K562 (cell line): ENCODE results near the gene SDR42E2.
"Not testable (repeated sequence)": the region's sequence is repeated elsewhere in the genome, so short reads cannot be mapped to it uniquely, and the experiment has no call there.

Experiments used
- CREB1 ChIP-seq, 2 experiments: sonication (generic) in 1 of 2; formaldehyde crosslinking in 1 of 2; IDR thresholded peaks; 2 replicates each; pipeline versions ENCODE4 v1.6.1 to v1.8.0; 2012 to 2022; ENCODE audit warnings: inconsistent platforms in 1 of 2, mild to moderate bottlenecking in 1 of 2, missing genetic modification reagents in 1 of 2, moderate library complexity in 1 of 2
- DDX20 ChIP-seq: fragments of 450-650 bp; IDR thresholded peaks from 2 replicates; pipeline ENCODE4 v1.6.1; 2016; ENCODE audit warnings: missing genetic modification characterization, low read depth, mild to moderate bottlenecking, missing compliant biosample characterization, moderate library complexity
- EZH2 ChIP-seq: IDR thresholded peaks from 2 replicates; pipeline ENCODE4 v1.6.1; 2012; ENCODE audit warnings: low read depth, mild to moderate bottlenecking, inconsistent platforms, low read length, borderline replicate concordance
- HNRNPL ChIP-seq: fragments of 200-400 bp; formaldehyde crosslinking; IDR thresholded peaks from 2 replicates; pipeline ENCODE4 v1.6.1; 2017; ENCODE audit warnings: low read depth, mild to moderate bottlenecking, low read length
- NCOA4 ChIP-seq: fragments of 450-650 bp; IDR thresholded peaks from 2 replicates; pipeline ENCODE4 v1.6.1; 2018; ENCODE audit warnings: mild to moderate bottlenecking; ENCODE audit not compliant: partially characterized antibody
- ZNF561 ChIP-seq: fragments of 450-650 bp; formaldehyde crosslinking; conservative IDR thresholded peaks from 2 replicates; pipeline ENCODE4 v1.4.0; 2020; ENCODE audit warnings: mild to moderate bottlenecking, moderate library complexity
- TF ChIP-seq, protein P1 (sequence below): sonication (generic); formaldehyde crosslinking; IDR thresholded peaks from 2 replicates; pipeline ENCODE4 v1.5.0; 2020; ENCODE audit warnings: missing genetic modification reagents
- TF ChIP-seq, protein P2 (sequence below), 3 experiments: IDR thresholded peaks in 2 of 3; conservative IDR thresholded peaks in 1 of 3; 2 replicates each; pipeline ENCODE4 v1.5.1; 2011 to 2012; ENCODE audit warnings: low read length in 3 of 3, mild to moderate bottlenecking in 3 of 3, control low read depth in 2 of 3, improper control_type of control experiment in 1 of 3, inconsistent platforms in 1 of 3, low read depth in 1 of 3, mixed read lengths in 1 of 3, moderate library complexity in 1 of 3; ENCODE audit not compliant: insufficient read depth in 2 of 3
- TF ChIP-seq, protein P3 (sequence below): sonication (generic); formaldehyde crosslinking; IDR thresholded peaks from 2 replicates; pipeline ENCODE4 v1.8.1; 2023; ENCODE audit warnings: mild to moderate bottlenecking, missing genetic modification reagents, moderate library complexity
- TF ChIP-seq, protein P4 (sequence below): fragments of 250-450 bp; sonication (Bioruptor Pico); IDR thresholded peaks from 2 replicates; pipeline ENCODE4 v1.4.0; 2020; ENCODE audit warnings: mild to moderate bottlenecking
- TF ChIP-seq, protein P5 (sequence below): fragments of 250-450 bp; sonication (Bioruptor Pico); IDR thresholded peaks from 2 replicates; pipeline ENCODE4 v1.4.0; 2020; ENCODE audit warnings: mild to moderate bottlenecking, moderate library complexity

DNA sequence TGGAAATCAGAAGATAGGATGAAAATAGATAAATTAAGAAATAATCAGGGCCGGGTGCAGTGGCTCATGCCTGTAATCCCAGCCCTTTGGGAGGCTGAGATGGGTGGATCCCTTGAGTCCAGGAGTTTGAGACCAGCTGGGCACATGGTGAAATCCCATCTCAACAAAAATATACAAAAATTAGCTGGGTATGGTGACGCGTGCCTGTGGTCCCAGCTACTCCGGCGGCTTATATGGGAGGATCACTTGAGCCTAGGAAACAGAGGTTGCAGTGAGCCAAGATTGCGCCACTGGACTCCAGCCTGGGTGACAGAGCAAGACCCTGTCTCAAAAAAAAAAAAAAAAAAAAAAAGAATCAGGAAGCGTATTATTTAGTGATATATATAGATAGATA is 54.5 kb downstream of the SDR42E2 start:
- TF ChIP-seq ZNF561 (CRISPR knock-in tag); CREB1 (IDR thresholded peaks at IDR 0.05); CREB1 (CRISPR knock-in tag; IDR thresholded peaks at IDR 0.05); NCOA4; HNRNPL; DDX20 (tag); EZH2: not testable (repeated sequence)
- TF ChIP-seq, protein P1, sequence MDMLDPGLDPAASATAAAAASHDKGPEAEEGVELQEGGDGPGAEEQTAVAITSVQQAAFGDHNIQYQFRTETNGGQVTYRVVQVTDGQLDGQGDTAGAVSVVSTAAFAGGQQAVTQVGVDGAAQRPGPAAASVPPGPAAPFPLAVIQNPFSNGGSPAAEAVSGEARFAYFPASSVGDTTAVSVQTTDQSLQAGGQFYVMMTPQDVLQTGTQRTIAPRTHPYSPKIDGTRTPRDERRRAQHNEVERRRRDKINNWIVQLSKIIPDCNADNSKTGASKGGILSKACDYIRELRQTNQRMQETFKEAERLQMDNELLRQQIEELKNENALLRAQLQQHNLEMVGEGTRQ (CRISPR knock-in tag) = not testable (repeated sequence)
- TF ChIP-seq, protein P2, sequence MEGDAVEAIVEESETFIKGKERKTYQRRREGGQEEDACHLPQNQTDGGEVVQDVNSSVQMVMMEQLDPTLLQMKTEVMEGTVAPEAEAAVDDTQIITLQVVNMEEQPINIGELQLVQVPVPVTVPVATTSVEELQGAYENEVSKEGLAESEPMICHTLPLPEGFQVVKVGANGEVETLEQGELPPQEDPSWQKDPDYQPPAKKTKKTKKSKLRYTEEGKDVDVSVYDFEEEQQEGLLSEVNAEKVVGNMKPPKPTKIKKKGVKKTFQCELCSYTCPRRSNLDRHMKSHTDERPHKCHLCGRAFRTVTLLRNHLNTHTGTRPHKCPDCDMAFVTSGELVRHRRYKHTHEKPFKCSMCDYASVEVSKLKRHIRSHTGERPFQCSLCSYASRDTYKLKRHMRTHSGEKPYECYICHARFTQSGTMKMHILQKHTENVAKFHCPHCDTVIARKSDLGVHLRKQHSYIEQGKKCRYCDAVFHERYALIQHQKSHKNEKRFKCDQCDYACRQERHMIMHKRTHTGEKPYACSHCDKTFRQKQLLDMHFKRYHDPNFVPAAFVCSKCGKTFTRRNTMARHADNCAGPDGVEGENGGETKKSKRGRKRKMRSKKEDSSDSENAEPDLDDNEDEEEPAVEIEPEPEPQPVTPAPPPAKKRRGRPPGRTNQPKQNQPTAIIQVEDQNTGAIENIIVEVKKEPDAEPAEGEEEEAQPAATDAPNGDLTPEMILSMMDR (IDR thresholded peaks at IDR 0.05 in 2 of 3, conservative IDR thresholded peaks at IDR 0.05 in 1 of 3; ENCODE audit: insufficient read depth in 2 of 3, low read depth in 1 of 3, low read length in 3 of 3) = not testable (repeated sequence)
- TF ChIP-seq, protein P3, sequence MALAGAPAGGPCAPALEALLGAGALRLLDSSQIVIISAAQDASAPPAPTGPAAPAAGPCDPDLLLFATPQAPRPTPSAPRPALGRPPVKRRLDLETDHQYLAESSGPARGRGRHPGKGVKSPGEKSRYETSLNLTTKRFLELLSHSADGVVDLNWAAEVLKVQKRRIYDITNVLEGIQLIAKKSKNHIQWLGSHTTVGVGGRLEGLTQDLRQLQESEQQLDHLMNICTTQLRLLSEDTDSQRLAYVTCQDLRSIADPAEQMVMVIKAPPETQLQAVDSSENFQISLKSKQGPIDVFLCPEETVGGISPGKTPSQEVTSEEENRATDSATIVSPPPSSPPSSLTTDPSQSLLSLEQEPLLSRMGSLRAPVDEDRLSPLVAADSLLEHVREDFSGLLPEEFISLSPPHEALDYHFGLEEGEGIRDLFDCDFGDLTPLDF = not testable (repeated sequence)
- TF ChIP-seq, protein P4, sequence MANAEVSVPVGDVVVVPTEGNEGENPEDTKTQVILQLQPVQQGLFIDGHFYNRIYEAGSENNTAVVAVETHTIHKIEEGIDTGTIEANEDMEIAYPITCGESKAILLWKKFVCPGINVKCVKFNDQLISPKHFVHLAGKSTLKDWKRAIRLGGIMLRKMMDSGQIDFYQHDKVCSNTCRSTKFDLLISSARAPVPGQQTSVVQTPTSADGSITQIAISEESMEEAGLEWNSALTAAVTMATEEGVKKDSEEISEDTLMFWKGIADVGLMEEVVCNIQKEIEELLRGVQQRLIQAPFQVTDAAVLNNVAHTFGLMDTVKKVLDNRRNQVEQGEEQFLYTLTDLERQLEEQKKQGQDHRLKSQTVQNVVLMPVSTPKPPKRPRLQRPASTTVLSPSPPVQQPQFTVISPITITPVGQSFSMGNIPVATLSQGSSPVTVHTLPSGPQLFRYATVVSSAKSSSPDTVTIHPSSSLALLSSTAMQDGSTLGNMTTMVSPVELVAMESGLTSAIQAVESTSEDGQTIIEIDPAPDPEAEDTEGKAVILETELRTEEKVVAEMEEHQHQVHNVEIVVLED (CRISPR knock-in tag) = not testable (repeated sequence)
- TF ChIP-seq, protein P5, sequence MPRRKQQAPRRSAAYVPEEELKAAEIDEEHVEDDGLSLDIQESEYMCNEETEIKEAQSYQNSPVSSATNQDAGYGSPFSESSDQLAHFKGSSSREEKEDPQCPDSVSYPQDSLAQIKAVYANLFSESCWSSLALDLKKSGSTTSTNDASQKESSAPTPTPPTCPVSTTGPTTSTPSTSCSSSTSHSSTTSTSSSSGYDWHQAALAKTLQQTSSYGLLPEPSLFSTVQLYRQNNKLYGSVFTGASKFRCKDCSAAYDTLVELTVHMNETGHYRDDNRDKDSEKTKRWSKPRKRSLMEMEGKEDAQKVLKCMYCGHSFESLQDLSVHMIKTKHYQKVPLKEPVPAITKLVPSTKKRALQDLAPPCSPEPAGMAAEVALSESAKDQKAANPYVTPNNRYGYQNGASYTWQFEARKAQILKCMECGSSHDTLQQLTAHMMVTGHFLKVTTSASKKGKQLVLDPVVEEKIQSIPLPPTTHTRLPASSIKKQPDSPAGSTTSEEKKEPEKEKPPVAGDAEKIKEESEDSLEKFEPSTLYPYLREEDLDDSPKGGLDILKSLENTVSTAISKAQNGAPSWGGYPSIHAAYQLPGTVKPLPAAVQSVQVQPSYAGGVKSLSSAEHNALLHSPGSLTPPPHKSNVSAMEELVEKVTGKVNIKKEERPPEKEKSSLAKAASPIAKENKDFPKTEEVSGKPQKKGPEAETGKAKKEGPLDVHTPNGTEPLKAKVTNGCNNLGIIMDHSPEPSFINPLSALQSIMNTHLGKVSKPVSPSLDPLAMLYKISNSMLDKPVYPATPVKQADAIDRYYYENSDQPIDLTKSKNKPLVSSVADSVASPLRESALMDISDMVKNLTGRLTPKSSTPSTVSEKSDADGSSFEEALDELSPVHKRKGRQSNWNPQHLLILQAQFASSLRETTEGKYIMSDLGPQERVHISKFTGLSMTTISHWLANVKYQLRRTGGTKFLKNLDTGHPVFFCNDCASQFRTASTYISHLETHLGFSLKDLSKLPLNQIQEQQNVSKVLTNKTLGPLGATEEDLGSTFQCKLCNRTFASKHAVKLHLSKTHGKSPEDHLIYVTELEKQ (CRISPR knock-in tag) = not testable (repeated sequence)
